Fibroblast of lung (primary cell): Measurements from ENCODE around the gene IL1F10. TPM values are rescaled to one million over a fixed set of nuclear protein-coding genes. Genes with fewer than 3 reads are reported as not detected.

Source experiments
- DNase-seq, 2 donors: peaks; one replicate each; pipeline versions ENCODE4 v3.0.0 to v3.0.0-alpha.2; 2010; ENCODE audit warnings: low read depth in 2 of 2
- H2AFZ ChIP-seq: 2 replicates; pipeline ENCODE4 v1.5.1; 2012; ENCODE audit warnings: low read length, control low read depth, inconsistent platforms
- H3K27ac ChIP-seq: 2 replicates; pipeline ENCODE4 v1.5.1; 2011; ENCODE audit warnings: low read length, control low read depth; ENCODE audit not compliant: insufficient read depth
- H3K27me3 ChIP-seq: 2 replicates; pipeline ENCODE4 v1.5.1; 2011; ENCODE audit warnings: mild to moderate bottlenecking, low read length; ENCODE audit not compliant: control insufficient read depth, insufficient read depth
- H3K36me3 ChIP-seq: 2 replicates; pipeline ENCODE4 v1.5.1; 2011; ENCODE audit warnings: low read length; ENCODE audit not compliant: control insufficient read depth, insufficient read depth
- H3K4me1 ChIP-seq: 2 replicates; pipeline ENCODE4 v1.5.1; 2011; ENCODE audit warnings: low read length; ENCODE audit not compliant: control insufficient read depth, insufficient read depth; ENCODE audit errors: extremely low read depth
- H3K4me2 ChIP-seq: 2 replicates; pipeline ENCODE4 v1.5.1; 2011; ENCODE audit warnings: low read length, control low read depth; ENCODE audit not compliant: insufficient read depth; ENCODE audit errors: extremely low read depth
- H3K4me3 ChIP-seq, 4 experiments: fragments of 200-600 bp in 1 of 4; sonication (generic) in 1 of 4; replicated peaks in 1 of 4; 2 replicates each; pipeline ENCODE4 v1.5.1; 2011 to 2016; ENCODE audit warnings: low read length in 4 of 4, low read depth in 3 of 4, mild to moderate bottlenecking in 3 of 4, control low read depth in 2 of 4, inconsistent platforms in 1 of 4, mixed read lengths in 1 of 4; ENCODE audit not compliant: insufficient read depth in 1 of 4; ENCODE audit errors: control extremely low read depth in 1 of 4
- H3K79me2 ChIP-seq: 2 replicates; pipeline ENCODE4 v1.5.1; 2012; ENCODE audit warnings: mild to moderate bottlenecking, low read length, inconsistent platforms; ENCODE audit not compliant: control insufficient read depth, insufficient read depth
- H3K9ac ChIP-seq: 2 replicates; pipeline ENCODE4 v1.5.1; 2011; ENCODE audit warnings: mild to moderate bottlenecking, low read length, control low read depth; ENCODE audit not compliant: insufficient read depth
- H3K9me3 ChIP-seq: 2 replicates; pipeline ENCODE4 v1.5.1; 2012; ENCODE audit warnings: low read depth, low read length; ENCODE audit not compliant: control insufficient read depth, insufficient read depth
- H4K20me1 ChIP-seq: 2 replicates; pipeline ENCODE4 v1.5.1; 2011; ENCODE audit warnings: low read length; ENCODE audit not compliant: control insufficient read depth, insufficient read depth; ENCODE audit errors: extremely low read depth
- EZH2 ChIP-seq: IDR thresholded peaks from 2 replicates; pipeline ENCODE4 v1.5.1; 2012; ENCODE audit warnings: low read length, control low read depth, mild to moderate bottlenecking; ENCODE audit errors: missing control alignments
- polyA minus RNA-seq: library from RNA; depleted of rRNA, polyadenylated mRNA; stranded (reverse); fragments of >200 nt; gene quantifications from 2 replicates; pipeline ENCODE4 v1.2.3, GENCODE V29; 2011; ENCODE audit warnings: low replicate concordance
- polyA plus RNA-seq, 2 donors: library from polyadenylated mRNA; depleted of rRNA in 1 of 2; stranded (reverse) in 1 of 2; unstranded in 1 of 2; fragments of >200 nt; gene quantifications; 2 replicates each; pipeline ENCODE4 v1.2.1, GENCODE V29; 2011 to 2012; ENCODE audit warnings: missing spikeins in 1 of 2
- total RNA-seq: library from RNA; depleted of rRNA; stranded (reverse); fragments of >200 nt; gene quantifications from 2 replicates; pipeline ENCODE4 v1.2.1, GENCODE V29; 2014
- TF ChIP-seq, protein P1 (sequence below), 2 donors: IDR thresholded peaks in 1 of 2; conservative IDR thresholded peaks in 1 of 2; 1 replicate in 1 of 2; 2 replicates in 1 of 2; pipeline ENCODE4 v1.5.1; 2011 to 2012; ENCODE audit warnings: low read length in 2 of 2, control low read depth in 1 of 2, inconsistent platforms in 1 of 2, low read depth in 1 of 2, mild to moderate bottlenecking in 1 of 2

Gene IL1F10
- total RNA-seq (not detected in 2 replicates), polyA plus RNA-seq (not detected in 2 replicates), polyA minus RNA-seq (not detected in 2 replicates)
- polyA plus RNA-seq (2012), result not detected in 2 replicates

GRCh38 chr2:113067681-113068080 lies at the start of gene IL1F10:
Gene IL1F10 (plus strand): TSS chr2:113067970. CDS start chr2:113072739, 4,769 bp downstream.
- no peak within 1 kb of the TSS for H3K27ac ChIP-seq
- H3K9ac ChIP-seq, result no peak within 1 kb of the TSS
- no peaks in the 10 kb centered on the region for H3K79me2 ChIP-seq
- no peak within 1 kb of the TSS for H3K4me3 ChIP-seq
- DNase-seq, result no peak
- no peaks in the 10 kb centered on the region for H3K4me1 ChIP-seq
- H3K9me3 ChIP-seq, result no peaks in the 10 kb centered on the region
- H4K20me1 ChIP-seq, result no peaks in the 10 kb centered on the region
- no peaks in the 10 kb centered on the region for H3K27me3 ChIP-seq
- TF ChIP-seq EZH2, result no peak
- TF ChIP-seq, protein P1, sequence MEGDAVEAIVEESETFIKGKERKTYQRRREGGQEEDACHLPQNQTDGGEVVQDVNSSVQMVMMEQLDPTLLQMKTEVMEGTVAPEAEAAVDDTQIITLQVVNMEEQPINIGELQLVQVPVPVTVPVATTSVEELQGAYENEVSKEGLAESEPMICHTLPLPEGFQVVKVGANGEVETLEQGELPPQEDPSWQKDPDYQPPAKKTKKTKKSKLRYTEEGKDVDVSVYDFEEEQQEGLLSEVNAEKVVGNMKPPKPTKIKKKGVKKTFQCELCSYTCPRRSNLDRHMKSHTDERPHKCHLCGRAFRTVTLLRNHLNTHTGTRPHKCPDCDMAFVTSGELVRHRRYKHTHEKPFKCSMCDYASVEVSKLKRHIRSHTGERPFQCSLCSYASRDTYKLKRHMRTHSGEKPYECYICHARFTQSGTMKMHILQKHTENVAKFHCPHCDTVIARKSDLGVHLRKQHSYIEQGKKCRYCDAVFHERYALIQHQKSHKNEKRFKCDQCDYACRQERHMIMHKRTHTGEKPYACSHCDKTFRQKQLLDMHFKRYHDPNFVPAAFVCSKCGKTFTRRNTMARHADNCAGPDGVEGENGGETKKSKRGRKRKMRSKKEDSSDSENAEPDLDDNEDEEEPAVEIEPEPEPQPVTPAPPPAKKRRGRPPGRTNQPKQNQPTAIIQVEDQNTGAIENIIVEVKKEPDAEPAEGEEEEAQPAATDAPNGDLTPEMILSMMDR (conservative IDR thresholded peaks at IDR 0.05 in 1 of 2, IDR thresholded peaks at IDR 0.05 in 1 of 2; ENCODE audit: low read depth in 1 of 2, low read length in 2 of 2), result no peak
- no peaks in the 10 kb centered on the region for H3K36me3 ChIP-seq
- no peak within 1 kb of the TSS for H2AFZ ChIP-seq
- no peak within 1 kb of the TSS for H3K4me2 ChIP-seq

DNA sequence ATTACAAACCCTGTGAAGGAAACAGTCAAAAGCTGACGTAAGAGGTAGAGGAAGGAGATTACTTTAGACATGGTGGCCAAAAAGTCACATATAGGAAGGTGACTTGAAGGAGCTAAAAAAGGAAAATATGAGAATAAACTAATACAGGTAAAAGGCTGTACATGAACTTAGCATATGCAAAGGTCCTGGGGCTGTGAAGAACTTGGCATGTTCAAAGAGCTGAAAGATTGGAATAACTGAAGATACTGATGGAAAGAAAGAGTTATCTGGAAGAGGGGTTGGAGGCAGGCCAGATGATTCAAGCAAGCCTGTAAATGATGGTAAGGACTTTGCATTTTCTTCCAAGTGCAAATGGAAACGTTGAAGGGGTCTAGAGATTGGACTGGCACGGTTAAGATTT lies 49.3 kb upstream of the IL1F10 start:
- H3K9ac ChIP-seq, result no peak overlapping the region
- H3K9me3 ChIP-seq, result no peaks in the 10 kb centered on the region
- no peak overlapping the region for H2AFZ ChIP-seq
- no peak overlapping the region for H3K4me2 ChIP-seq
- no peak for DNase-seq
- no peaks in the 10 kb centered on the region for H3K79me2 ChIP-seq
- no peak overlapping the region for H3K4me3 ChIP-seq
- TF ChIP-seq, protein P1 (conservative IDR thresholded peaks at IDR 0.05 in 1 of 2, IDR thresholded peaks at IDR 0.05 in 1 of 2; ENCODE audit: low read depth in 1 of 2, low read length in 2 of 2), result no peak
- TF ChIP-seq EZH2, result no peak
- H3K4me1 ChIP-seq, result no peaks in the 10 kb centered on the region
- H3K36me3 ChIP-seq, result no peaks in the 10 kb centered on the region
- H3K27ac ChIP-seq, result no peak overlapping the region
- H4K20me1 ChIP-seq, result no peaks in the 10 kb centered on the region
- peaks cover 8% of the 10 kb centered on the region for H3K27me3 ChIP-seq

DNA sequence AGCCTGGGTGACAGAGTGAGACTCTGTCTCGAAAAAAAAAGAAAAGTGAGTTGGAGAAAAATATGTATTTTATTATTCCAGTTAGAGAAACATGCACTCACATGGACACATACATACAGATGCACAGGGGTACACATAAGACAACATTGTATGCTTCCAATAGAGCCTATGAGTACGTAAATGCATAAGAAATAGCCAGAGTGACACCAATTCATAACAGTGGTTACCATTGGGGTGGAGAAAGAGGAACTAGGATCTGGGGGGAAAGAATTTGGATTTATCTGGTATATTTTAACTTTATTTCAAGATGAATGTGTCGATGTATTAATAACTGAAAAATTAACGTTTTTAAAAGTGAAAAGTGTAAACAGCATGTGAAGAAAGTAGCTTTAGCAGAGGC lies 46.5 kb upstream of the IL1F10 start:
- TF ChIP-seq, protein P1 (conservative IDR thresholded peaks at IDR 0.05 in 1 of 2, IDR thresholded peaks at IDR 0.05 in 1 of 2; ENCODE audit: low read depth in 1 of 2, low read length in 2 of 2), result no peak
- no peak for TF ChIP-seq EZH2
- peaks cover 15% of the 10 kb centered on the region for H3K27me3 ChIP-seq

More for the DNA sequence above, 46.5 kb upstream of the IL1F10 start:
- H3K4me2 ChIP-seq, result no peak overlapping the region
- no peaks in the 10 kb centered on the region for H3K79me2 ChIP-seq
- no peak overlapping the region for H3K4me3 ChIP-seq
- no peak overlapping the region for H3K27ac ChIP-seq
- H3K36me3 ChIP-seq, result no peaks in the 10 kb centered on the region
- H4K20me1 ChIP-seq, result no peaks in the 10 kb centered on the region
- H3K9me3 ChIP-seq, result no peaks in the 10 kb centered on the region
- DNase-seq, result no peak
- H2AFZ ChIP-seq, result no peak overlapping the region
- no peaks in the 10 kb centered on the region for H3K4me1 ChIP-seq
- H3K9ac ChIP-seq, result no peak overlapping the region
